CD4-positive, alpha-beta T cell treated with Interleukin-6 for 4 hours (primary cell): Measurements from ENCODE around the gene LRRIQ1.

Experiments
- DNase-seq: peaks from one replicate; pipeline ENCODE4 v3.0.0-alpha.2; 2020; ENCODE audit warnings: mixed read lengths

The LRRIQ1 gene

DNA sequence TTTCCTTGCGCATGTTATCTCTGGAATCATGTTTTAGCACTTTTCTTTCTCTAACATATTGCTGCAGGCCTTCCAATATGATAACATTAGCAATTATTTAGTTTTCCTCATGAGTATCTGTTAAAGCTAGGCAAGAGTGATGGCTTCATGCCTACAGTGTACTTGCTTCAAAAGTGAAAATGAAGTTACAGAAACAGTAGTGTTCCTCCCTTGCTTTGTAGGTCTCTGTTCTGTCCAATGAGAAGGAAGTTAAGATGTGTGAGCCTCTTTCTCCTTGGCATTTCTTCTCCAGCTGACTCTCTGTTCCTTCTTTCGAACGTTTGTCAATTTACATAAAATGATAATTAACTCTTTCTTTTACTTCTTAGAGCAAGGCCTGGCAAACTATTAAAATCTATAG, 22.2 kb downstream of the LRRIQ1 start:
- no peak for DNase-seq

- DNase-seq, result no peak
Measured at GRCh38 chr12:85059594-85059993, 23.4 kb downstream of the LRRIQ1 start.

- DNase-seq, result no peak
Measured at GRCh38 chr12:85060916-85061315, 24.8 kb downstream of the LRRIQ1 start.

GRCh38 chr12:85065837-85066482, 29.8 kb downstream of the LRRIQ1 start:
- DNase-seq, result no peak

DNA sequence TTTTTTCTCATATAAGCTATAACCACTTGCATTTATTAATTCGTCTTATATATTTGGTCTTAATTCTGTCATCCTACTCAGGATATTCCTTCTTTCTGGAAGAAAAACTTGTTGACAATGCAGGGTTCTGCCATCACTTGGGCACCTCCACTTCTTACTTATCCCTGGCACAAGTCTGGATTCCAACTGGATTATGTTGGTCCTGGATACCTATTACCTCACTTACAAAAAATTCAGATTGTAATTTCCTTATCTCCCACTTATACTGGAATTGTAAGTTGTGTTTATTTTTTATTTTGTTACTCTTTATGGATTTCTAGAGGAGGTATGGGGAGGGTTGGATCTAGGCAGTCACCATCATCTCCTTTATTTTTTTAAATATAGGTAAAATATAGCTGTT, 36.7 kb downstream of the LRRIQ1 start:
- DNase-seq, result no peak

DNA sequence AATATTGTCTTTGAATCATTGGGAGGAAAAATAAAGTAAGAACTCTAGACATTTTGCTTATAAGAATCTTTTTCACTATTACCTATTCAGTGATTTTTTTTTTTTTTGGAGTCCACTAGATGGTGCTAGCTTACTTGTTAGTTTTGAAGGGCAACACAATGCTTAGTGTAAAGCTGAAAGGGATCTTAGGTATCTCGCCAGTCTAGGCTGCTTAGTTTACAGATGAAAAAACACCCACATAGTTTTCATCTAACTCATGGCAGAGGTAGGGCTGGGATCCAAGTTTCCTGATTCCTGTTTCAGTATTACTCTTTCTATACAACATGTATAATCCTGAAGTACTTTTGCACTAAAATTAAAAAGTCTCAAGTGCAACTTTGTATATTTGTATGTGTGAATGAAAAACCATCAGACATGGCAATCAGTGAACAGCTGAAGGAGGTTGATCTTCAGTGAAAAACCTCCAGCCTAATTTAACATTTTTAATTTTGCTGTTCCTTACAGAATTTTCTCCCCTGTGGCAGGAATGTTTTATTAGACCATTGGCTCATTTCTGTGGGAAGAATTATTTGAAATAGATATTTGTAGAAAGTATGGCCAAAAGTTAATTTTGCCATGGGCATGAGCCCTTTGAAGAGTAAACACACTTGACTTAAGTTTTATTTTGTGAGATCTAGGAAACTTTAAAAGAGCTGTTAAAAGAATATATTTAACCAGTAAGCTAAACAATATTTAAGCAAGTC, 40.7 kb downstream of the LRRIQ1 start:
- DNase-seq, result no peak

GRCh38 chr12:85085066-85085465, 48.9 kb downstream of the LRRIQ1 start:
- no peak for DNase-seq

DNA sequence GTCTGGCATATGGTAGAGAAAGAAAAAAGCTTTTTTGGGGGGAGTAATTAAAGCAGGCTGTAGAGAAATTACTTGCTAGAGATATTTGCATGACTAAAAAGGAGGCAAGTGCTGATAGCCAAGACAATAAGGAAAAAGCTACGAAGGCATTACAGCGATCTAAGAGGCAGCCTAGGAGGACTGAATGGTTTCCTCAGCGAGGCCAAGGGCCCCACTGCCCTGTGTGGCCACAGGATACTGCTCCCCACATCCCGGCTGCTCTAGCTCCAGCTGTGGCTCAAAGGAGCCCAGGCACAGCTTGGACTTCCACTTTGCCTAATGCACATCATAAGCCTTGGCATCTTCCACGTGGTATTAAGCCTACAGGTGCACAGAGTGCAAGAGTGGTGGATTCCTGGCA, 53.6 kb downstream of the LRRIQ1 start:
- no peak for DNase-seq

- DNase-seq, result no peak
Measured at GRCh38 chr12:85092814-85093370, 56.7 kb downstream of the LRRIQ1 start.

- DNase-seq, result no peak
Measured at GRCh38 chr12:85095501-85095900, 59.4 kb downstream of the LRRIQ1 start.

GRCh38 chr12:85130646-85131045, 94.5 kb downstream of the LRRIQ1 start:
- DNase-seq, result no peak

- no peak for DNase-seq
Measured at GRCh38 chr12:85138833-85139232, 102.7 kb downstream of the LRRIQ1 start.

GRCh38 chr12:85147331-85147730, 111.2 kb downstream of the LRRIQ1 start:
- DNase-seq, result no peak

- no peak for DNase-seq
Measured at GRCh38 chr12:85152311-85152729, 116.2 kb downstream of the LRRIQ1 start.

GRCh38 chr12:85155791-85156190, 119.6 kb downstream of the LRRIQ1 start:
- no peak for DNase-seq

DNA sequence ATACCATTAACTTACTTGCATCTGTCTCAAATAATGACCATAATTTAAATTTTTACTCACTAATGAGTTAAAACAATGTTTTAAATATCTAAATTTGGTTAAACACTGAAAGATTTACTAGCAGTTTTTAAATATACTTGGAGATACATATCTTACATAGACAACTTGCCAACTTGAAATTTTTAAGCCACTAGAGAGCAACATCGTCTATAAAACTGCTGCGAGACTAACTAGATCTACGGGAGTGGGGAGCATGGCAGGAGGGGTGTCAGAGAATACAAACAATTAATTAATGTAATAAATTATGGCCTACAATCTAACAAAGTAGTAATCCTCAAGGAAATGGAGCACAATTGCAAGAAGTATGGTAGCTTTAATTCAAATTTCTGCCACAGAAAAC, 120.4 kb downstream of the LRRIQ1 start:
- DNase-seq, result no peak

DNA sequence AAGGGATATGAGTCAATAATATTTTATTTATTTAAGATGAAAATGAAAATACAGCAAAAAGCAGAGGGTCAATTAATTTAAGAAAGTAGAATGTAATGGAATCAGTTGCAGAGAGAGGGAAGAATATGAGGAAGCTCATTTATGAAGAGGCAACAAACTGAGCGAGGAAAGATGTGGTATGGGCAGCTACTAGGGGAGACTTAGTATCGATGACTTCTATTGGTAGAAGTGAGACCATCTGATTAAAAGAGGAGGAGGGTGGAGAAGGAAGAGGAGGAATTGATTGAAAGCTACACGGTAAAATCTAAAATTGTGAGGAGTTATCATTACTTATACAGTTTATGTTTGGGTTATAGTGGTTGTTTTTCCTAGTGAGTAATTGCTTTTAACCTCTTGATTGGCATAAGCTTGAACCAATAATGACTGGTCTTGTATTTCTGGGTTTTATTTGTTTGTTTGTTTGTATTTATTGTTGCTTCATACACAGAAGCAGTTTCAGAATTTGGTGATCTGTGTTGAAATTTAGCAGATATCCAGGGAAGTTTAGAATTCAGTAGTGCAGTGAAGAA, 121.0 kb downstream of the LRRIQ1 start:
- DNase-seq, result no peak

DNA sequence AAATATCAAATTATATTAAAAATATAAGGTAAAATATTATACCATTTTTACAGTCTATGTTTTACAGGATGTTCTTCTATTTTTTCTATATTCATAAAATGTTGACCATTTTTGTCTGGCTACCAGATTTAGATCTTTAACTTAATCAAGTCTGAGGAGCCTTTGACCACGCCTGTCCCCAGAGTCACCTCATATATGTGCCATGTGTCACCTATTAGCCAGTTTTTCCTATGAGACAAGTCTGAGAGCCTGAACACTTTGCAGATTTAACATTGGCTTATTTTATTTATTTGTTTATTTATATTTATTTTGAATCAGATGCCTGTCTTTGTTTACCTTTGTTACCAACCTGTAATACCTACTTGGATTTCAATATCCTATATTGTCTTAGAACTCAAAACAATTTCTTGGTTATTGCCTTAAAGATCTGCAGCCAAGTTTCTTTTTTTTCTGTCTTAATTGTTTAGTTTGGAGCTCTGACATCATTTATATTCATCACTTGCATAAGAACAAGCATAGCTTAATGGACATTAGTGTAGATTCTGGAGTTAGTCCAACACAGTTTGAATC, 127.7 kb downstream of the LRRIQ1 start:
- DNase-seq, result no peak

DNA sequence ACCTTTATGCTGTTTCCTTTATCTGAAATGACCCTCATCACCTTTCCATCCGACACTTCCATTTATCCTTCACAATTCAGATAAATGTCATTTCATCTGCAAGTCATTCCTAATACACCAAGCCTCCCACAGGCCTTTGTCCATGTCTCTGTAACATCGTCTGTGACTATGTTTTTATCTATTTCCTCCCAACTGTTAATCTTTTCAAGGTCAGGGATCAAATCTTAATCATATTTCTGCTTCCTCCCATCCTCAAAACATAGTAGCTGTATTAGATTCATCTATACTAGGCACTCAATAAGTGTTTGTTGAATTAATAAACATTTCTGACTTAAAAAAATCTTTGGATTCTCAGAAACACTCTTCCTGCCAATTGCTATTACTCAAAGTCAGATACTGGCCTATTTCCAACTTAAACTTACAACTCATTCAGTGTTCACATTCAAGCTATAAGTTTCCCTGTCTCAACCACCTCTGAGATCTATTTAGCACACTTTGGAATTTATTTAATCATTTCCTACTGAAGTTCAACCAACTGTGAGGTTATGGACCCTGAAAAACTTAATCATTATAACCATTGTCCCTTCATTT, 143.6 kb downstream of the LRRIQ1 start:
- no peak for DNase-seq

DNA sequence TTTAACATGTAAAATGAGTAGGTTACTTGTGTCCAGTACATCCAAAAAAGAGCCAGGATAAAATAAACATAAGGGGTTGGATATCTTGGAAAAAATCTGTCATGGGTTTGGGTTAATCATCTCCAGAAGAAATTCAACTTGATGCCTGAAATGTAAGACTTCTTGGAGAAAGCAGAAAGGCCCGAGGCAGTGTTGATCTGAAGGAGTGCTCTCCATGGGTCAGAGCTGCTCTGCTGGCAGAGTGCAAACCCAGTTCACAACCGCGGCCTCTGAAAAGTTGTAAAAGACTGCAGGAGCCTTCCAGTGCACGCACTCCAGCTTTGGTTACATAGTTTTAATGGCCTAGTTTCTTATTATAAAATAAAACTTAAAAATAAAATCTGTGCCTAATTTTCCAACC, 146.5 kb downstream of the LRRIQ1 start:
- no peak for DNase-seq

DNA sequence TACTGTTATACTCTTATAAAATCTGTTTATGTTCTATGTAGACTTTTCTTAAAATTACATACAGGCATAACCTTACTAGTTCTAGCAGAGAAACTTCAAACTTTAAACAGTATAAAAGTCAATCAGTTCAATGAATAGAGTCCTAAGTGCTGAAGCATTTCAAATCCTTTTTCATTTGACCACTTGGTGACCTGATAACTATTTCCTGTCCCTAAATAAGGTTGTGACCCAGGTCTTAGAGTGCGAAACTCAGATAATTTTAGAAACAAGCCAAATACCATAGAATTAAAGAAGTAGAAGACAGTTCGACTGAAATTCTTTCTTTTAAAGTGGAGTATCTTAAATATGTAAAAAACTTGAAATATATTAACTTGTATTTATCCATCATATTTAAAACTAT, 147.7 kb downstream of the LRRIQ1 start:
- no peak for DNase-seq

GRCh38 chr12:85186236-85186635, 150.1 kb downstream of the LRRIQ1 start:
- no peak for DNase-seq

DNA sequence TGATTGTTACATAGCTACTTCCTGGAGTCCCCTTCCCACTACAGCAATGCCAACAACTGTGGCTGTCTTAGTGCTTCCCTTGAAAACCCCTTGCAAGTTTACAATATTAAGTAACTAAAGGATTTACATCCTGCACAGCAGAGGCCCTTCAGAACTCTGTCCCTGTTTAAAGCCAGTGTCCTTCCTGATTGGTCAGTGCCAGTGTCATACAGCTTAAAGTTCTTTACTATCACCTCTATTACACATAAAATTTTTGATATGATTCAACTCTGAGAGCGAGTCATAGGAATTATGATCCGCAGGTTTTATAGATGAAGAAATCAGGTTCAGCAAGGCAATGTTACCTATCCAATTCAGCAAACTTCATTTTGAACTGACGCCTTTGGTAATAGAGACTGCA, 152.5 kb downstream of the LRRIQ1 start:
- DNase-seq, result no peak
